ENCODE data around the gene CLEC20A. TPM values are rescaled to one million over a fixed set of nuclear protein-coding genes. Genes with fewer than 3 reads are reported as not detected.

The CLEC20A gene
- total and polyA plus RNA-seq, 2 experiments from 2014 or later: not detected

GRCh38 chr1:178527117-178527516 lies 30.4 kb upstream of the CLEC20A start:
- no peak overlapping the region for H3K4me3 Mint-ChIP-seq
- Histone ChIP-seq H3K36me3 (ENCODE audit: insufficient read depth) (no peaks in the 10 kb centered on the region), H3K4me3 (no peak overlapping the region), H3K27ac (ENCODE audit: low read depth) (no peak overlapping the region), H3K9me2 (ENCODE audit: insufficient read depth) (0 out of 2 replicates have a peak, but pooled peaks cover 8% of the 10 kb centered on the region), H3K4me1 (ENCODE audit: insufficient read depth) (no peaks in the 10 kb centered on the region), H3K27me3 (ENCODE audit: insufficient read depth) (no peaks in the 10 kb centered on the region), H2AFZ (no peak overlapping the region), H3K4me2 (no peak overlapping the region), H3K79me2 (replicated peaks; ENCODE audit: insufficient read depth) (no peaks in the 10 kb centered on the region), H4K20me1 (replicated peaks; ENCODE audit: insufficient read depth) (no peaks in the 10 kb centered on the region), H3F3A (replicated peaks; ENCODE audit: low read depth) (no peaks in the 10 kb centered on the region)
- H3K36me3 Mint-ChIP-seq (ENCODE audit: low read depth): no peaks in the 10 kb centered on the region
- ATAC-seq: no peak
- H3K27me3 Mint-ChIP-seq (ENCODE audit: insufficient read depth, low read depth, poor library complexity): no peaks in the 10 kb centered on the region
- no peak overlapping the region for H3K27ac Mint-ChIP-seq
- no peak for DNase-seq (ENCODE audit: low spot score)
- no peaks in the 10 kb centered on the region; the same call in 2 of the 3 replicates for H3K4me1 Mint-ChIP-seq
- no peaks in the 10 kb centered on the region; the same call in 2 of the 3 replicates for H3K9me3 Mint-ChIP-seq
- TF ChIP-seq REST (IDR thresholded peaks at IDR 0.05; ENCODE audit: unreplicated experiment): no peak
- TF ChIP-seq ETS1 (IDR thresholded peaks at IDR 0.05): no peak
- no peak for TF ChIP-seq ZNF114 (CRISPR knock-in tag; IDR thresholded peaks at IDR 0.05)
- no peak for TF ChIP-seq CTCF (conservative IDR thresholded peaks at IDR 0.05; ENCODE audit: low read depth in 2 of 2)
- TF ChIP-seq POLR2AphosphoS5 (IDR thresholded peaks at IDR 0.05; ENCODE audit: low read depth): no peak
- no peak for TF ChIP-seq CREB1 (CRISPR knock-in tag; IDR thresholded peaks at IDR 0.05; ENCODE audit: low read depth)
- TF ChIP-seq NANOG (IDR thresholded peaks at IDR 0.05; ENCODE audit: borderline replicate concordance): no peak
- TF ChIP-seq EZH2phosphoT487 (IDR thresholded peaks at IDR 0.05; ENCODE audit: unreplicated experiment): no peak
- TF ChIP-seq JUNB (IDR thresholded peaks at IDR 0.05; ENCODE audit: unreplicated experiment): no peak
- TF ChIP-seq STAT1 (IDR thresholded peaks at IDR 0.05; ENCODE audit: unreplicated experiment): no peak
- TF ChIP-seq ZNF462 (CRISPR knock-in tag; IDR thresholded peaks at IDR 0.05): no peak
- TF ChIP-seq ZNF331 (CRISPR knock-in tag; IDR thresholded peaks at IDR 0.05; ENCODE audit: low read depth): no peak
- no peak for TF ChIP-seq EZH2 (IDR thresholded peaks at IDR 0.05; ENCODE audit: low read depth, unreplicated experiment)

Data from GM23338 (cell line).